GM20431 (cell line): Measurements from ENCODE around the gene KDSR.

Experiments
- in situ Hi-C: fragments of 300-500 bp; cut with MseI, MboI; formaldehyde crosslinking; loops from one replicate; pipeline ENCODE4 v1.15.0; 2020; ENCODE audit warnings: low sequenced_read_pairs; ENCODE audit not compliant: unreplicated experiment

The KDSR gene

DNA sequence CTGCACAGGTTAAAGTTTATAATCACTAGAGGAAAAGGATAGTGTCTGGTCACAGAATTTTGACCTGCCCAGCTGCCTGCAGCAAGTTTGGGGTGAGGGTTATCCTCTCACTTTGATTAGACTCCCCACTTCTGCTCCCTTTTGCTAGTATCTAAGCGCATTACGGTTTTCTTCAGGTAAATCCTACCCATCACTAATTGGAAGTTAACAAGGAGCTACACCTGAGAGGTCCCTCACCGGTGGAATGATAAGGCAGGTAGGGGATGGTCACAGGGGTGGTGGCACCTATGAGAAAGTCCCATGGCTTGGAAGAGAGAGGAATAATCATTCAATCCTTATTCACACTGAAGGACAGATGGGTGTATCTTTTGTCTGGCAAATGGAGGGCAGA, 55.0 kb downstream of the KDSR start:
- in situ Hi-C loops = no loop called here

DNA sequence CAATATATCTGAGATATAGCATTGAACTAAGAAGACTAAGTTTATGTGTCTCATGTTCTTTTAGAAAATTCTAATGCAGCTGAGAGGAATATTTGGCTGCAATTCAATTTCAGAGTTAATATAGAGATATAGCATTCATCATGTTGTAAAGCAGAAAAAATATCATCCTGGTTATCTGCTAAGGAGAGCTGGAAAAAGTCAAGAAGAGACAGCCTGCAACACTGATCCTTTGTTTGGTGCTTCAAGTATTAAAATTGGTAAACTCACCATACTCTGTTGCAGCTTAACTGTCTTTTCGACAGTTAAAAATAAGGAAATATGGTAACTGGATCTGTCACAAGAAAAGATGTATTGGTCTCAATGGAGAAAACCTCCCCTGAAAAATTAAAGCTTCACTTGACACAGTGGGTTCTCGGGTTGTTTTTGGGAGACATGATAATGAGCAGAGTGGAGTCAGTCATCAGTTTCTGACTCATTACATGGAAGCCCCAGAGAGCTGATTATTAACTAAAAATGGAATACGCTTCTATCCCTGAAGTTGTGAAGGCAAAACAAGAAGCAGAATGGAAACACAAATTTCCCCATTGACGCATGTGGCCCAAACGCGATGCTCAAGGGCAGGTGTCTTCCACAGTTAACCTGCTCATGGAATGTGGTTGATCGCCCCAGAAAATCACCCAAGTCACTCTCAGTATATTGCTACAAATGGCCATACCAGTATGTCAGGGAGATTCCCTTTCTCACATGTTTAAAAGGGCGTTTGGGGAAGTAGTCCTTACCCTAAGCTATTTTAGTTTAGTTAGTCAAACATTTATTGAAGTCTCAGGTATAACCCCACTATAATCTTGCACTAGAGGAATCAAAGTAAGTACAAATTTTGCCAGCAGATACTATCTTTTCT, 55.6 kb downstream of the KDSR start:
- in situ Hi-C loops = no loop called here

DNA sequence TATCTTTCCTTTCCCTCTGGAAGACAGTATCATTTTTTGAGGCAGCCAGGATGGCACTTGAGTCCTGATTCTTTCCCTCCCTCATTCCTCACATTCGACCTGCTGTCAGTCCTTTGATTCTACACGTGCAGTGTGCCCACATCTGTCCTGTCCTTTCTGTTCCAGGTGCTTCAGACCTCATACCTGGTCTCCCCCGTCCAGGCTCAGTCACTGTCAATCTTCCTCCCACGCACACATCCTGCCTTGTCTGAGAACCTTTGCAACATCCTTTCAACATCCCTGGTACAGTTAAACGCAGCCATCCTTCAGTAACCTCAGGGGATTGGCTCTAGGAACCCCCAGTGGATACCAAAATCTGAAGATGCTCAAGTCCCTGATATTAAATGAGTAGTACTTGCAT, 57.6 kb downstream of the KDSR start:
- in situ Hi-C loops = no loop called here

DNA sequence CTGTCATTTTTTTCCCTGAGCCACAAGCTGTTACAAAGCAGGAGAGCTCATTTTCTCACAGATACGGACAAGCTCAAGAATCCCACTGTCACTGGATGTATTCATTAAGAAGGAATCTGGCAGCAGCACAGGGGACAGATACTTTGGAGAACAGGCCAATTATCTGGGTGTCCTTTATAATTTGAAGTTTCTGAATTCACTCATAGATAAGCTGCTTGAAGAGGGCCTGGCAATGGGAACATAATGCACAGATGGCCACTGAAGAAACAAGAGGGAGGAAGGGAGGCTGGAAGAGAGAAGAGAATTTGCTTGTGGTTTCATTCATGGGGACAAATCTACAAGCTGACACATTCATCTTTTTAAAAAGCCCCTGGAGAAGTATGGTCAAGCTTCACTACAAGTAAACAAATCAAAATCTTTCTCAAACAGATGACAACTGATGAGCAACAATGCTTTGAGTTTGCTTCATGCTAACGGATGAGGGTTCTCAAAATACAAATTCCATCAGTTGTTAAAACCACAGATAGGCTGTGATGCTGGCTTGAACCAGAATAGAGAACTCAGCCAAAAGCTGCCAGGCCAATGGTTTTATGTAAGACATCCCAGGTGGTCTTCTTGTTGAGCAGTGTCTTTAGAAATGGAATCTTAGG, 59.3 kb downstream of the KDSR start:
- in situ Hi-C loops = no loop called here

DNA sequence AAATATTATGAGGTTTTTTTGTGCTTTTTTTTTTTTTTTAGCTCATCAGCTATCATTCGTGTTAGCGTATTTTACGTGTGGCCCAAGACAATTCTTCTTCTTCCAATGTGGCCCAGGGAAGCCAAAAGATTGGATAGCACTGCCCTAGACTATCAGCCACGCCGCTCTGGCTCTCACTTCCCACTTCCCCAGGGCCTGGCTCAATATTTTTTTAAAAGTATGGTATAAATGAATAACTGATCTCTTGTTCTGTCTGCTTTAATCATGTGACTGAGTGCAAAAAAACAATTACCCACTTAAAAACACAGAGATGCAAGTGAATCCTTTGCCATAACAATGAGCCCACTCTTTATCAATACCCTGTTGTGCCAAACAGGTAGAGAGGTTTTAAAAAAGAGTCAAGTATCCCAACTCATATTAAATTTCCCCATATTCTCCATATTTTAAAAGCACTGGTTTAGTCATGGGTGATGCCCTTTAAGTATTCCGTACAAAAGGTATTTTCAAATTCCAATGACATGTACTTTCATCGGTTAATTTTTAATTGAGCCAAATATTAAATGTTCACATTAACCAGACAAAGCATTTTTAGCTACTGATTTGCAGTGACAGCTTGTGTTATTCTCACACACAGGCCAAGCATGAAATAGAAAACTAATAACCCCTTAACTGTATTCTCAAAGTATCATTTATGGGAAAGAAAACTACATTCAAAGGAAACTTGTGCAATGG, 60.0 kb downstream of the KDSR start:
- in situ Hi-C loops = no loop called here

DNA sequence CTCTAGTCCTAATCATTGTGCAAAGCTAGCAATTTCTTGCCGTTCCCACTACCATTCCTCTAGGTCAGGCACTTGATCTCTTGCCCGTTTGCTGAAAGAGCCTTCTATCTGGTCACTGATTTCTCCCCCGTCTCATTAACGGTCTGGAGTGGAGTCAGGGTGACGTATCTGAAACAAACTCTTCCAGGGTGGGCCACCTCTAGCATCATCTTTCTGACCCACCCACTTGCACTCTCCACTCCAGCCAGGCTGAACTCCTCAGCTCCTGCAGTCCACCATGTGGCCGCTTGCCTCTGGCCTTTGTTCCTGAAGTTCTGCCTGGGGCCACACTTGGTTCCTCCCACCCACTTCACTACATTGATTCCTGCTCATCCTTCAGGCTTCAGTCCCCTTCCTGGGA, 60.8 kb downstream of the KDSR start:
- in situ Hi-C loops = no loop called here

DNA sequence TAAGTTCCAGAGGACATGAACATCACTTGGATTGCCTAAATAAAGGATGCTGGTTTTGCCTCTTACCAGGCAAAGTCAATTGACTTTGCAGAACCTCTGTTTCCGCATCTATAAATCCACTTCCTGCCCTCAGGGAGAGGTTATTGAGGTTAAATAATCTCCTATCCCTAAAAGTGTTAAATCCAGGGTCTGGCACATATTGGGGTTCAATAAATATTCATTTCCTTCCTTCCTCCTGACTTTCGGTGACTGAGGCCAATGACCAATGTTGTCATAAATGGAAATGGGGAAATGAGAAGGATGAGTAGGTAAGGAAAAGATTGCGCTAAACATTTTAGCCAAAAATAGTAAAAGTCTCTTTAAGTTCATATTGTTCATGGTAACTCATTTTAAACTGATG, 63.5 kb downstream of the KDSR start:
- in situ Hi-C loops = no loop called here

DNA sequence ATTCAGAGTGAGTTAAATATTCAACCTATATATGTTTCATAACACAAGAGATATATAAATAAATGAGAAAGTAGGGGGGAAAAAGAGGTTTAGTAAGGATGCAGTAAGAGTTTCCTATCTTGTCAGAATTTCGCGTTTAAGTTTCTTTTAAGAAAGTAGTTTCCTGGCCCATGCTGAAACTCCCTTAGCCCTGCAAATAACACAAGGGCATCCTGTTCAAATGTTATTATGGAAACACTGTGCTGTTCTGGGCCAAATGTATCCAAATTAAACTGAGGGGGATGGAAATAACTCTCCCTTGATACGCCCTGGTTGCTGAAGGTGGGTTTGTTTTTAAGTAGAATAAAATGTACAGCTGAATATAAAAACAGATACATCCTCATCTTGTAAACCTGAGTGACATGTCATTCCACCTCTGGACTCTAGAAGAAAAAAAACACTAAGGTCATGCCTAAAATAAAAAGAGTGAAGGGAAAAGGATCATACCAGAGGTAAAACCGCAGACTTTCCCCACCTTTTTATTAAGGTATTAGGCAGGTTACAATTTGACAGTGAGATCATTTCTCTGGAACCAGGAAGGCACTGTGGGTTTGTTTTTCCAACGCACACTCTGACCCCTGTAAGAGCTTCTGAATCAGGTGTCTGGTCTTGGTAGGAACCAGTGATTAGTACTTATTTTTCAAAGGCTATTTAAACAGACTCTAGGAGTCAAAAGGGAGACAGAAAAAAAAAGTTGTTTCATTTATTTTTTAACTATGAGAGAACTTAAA, 64.2 kb downstream of the KDSR start:
- in situ Hi-C loops = no loop called here

DNA sequence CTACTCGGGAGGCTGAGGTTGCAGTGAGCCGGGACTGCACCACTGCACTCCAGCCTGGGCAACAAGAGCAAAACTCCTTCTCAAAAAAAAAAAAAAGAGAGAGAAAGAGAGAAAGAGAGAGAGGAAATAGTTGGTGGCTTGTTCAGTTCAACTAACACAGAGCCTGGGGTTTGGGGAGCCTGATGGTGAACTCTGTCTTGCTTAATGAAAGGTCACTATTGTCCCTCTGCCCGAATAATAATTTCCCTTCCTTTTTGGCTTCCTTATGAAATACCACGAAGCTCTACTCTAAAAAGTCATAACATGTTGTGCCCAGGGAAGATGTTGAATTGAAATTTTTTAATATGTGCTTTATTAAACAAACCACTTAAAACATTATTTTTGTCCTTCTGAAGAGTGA, 64.8 kb downstream of the KDSR start:
- in situ Hi-C loops = no loop called here

DNA sequence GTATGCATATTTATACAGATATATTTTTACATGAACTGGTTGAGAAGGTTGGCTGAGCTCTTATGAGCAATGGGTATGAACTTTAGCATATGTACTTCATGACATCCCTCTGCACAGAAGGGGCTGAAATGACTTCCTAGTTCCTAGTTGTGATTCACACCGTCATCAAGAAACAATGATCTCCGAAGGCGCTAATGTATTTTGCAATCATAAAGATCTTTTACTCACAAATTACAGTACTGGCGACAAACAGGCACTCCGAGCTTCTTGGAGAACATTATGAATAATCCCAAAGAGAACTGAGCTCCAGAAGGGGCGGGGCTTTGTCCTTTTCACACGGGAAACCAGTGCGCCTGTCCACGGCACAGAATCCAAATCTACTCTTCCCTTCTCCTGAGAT, 65.6 kb downstream of the KDSR start:
- in situ Hi-C loops = no loop called here

DNA sequence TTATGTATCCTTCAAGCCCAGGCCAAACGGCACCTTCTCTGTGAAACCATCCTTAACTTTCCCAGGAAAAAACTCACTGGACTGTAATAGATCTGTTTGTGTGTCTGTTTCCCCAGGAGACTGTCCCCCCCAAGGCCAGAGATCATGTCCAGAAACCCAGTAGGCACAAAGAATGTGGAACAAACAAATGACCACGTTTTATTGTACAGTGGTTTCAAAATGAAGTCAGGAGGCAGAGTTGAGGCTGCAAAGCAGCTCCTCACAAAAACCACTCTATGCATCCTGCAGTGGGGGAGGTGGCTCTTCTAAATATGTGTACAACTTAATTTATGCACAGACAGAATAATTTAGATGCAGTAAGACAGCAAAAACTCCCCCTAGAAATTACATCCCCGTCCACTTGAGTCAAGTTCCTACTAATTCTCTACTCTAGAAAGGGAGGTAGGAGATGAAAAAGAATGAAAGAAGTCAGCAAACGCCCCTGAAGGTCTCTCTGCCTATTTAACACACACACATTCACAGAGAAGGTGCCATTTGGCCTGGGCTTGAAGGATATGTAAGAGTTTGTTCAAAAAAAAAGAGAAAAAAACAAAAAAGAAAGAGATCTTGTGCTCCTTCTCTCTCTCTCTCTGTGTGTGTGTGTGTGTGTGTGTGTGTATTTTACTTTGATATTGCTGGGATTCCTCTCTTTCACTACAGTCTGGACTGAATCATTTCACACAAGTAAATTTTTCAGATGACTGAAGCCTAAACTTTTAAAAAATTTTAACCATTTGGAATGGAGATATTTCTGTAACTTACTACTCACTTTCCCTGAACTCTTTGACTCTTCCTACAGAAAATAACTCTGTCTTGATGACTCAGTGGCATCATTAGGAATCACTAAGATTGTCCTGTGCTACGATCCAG, 66.9 kb downstream of the KDSR start:
- in situ Hi-C loops = no loop called here

DNA sequence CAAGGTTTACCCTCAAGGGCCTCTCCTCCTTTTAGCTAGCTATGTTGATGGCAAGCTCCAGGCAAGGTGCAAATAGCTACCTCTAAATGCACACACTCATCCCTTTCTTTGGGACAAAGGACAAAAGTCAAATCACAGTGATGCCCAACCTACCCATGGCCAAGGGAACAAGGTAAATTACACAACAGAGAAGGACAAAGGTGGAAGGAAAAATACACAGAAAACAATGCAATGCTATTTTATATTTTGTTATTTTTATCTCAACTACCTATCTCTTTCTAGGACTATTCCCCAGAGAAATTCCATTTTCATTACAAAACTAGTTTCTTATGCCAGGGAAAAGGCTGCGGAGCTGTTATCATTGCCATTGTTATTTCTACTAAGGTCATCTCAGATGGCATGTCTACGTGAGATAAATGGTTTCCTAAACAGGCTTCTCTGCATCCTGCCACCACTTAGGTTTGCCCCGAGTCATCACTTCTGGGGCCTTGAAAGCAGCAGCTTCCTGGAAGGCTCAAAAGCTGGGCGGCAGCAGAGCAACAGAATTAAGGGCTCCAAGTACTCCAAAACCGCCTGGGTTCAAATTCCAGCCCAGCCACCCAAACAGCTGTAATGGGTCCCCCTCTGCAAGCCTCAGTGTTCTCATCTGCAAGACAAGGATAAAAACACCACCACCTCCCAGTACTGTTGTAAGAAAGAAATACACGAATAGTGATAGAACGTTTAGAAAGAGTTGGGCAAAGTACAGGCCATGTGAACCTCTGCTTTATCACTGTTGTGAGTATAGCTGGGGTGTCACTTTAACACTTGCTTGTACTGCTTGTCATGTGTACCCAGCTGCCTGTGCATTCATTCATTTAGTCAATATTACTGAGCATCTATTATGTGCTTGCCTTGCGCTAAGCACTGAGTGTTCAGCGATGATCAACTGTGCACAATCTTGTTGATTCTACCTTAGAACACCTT, 68.3 kb downstream of the KDSR start:
- in situ Hi-C loops = no loop called here

DNA sequence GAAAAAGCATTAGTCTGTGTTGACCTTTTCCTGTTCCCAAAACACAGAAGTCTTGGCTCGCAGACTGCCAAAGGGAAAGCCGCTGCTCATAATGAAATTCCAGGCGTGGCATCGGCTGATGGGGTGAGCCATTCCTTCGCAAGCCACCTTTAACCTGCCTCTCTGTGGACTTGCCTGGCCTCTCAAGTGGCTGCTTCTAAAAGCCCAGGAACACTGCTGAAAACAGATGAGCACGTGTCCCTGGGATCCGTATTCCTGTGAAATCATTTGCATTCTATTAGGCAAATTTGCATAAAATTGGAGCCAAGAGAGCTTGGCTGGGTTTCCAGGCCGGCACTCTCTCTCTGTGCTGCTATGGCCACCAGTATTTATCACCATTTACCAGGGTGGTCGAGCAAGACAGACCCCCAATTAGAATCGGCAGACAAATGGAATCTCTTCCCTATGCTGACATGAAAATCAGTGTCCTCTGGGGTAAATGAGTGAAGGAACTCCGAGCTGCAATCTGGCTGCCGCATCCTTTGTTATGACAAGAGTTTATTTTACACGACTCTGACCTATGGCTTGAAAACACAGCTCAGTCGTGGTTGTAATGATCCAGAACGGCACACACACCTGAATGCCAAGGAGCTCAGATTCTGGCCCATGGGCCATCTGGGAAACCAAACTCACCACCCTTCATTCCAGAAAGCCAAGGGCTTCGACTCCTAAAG, 69.2 kb downstream of the KDSR start:
- in situ Hi-C loops = no loop called here

DNA sequence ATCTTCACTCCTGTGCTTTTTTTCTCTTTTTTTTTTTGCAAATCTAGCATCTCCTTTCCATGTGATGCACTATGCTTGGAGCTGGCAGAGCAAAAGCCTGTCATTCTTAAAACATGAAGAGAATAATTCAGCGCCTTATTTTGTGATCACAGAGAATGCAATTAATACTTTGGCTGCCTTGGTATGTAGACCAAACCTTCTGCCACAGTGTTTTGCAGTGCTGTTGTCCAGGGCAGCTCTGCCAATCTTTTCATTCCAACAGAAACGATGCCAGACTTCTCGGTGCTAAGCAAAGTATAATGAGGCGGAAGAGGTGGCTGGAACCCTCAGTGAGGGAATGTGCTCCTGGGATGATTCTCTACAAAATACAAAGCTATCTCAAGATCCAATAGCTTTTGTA, 73.1 kb downstream of the KDSR start:
- in situ Hi-C loops = no loop called here

DNA sequence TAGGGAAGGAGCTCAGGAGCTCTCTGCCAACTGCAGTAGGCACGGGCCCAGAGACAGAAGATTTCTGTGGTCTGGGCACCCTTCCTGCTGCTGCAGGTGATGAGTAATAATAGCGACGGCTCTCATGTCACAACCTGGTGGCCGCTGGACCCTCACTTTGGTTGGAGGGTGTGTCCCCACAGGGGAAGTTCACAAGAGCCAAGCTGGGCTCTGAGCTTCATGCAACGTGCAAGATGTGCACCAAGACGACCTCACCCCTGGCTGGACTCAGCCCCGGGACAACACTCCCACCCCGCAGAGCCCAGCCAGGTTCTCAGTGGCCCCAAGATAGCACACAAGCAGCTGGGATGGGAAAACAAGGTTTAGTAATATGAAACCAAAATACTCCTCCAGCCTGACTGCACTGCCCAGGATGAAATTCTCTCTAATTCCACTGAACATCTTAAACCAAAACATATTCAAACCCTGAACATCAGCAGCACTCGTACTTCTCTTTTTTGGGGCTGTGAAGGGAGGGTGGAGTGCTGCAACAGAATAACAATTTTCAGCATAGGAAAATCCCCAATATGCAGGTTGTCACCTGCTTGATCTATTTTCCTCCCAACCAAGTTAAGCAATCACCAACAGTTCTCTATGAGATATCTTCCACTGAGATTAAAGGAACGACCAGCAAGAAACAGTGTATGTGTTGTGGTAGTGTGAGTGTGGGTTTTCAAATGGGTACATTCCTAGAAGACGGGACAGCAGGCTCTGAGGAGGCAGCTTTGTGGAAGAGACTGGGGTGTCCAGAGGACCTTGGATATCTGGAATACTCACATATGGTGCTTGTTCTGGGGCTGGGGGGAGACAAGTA, 73.9 kb downstream of the KDSR start:
- in situ Hi-C loops = no loop called here

DNA sequence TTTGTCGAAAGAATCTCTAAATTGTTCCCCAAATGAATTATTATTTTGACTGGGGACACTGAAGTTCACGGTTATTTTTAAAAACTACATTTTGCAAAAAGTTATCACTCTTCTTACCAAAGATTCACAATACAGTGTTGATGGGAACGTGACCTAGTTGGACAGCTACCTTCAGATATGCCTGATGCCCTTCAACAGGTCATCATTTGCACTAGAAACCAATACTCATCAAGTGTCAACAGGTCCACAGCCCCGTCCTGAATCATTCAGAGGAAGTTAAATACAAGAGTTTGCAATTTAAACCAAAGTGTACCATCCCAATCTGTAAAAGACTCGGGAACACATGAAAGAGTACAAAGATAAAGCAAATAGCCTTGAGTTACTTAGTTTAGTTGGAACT, 75.7 kb downstream of the KDSR start:
- in situ Hi-C loops = no loop called here

DNA sequence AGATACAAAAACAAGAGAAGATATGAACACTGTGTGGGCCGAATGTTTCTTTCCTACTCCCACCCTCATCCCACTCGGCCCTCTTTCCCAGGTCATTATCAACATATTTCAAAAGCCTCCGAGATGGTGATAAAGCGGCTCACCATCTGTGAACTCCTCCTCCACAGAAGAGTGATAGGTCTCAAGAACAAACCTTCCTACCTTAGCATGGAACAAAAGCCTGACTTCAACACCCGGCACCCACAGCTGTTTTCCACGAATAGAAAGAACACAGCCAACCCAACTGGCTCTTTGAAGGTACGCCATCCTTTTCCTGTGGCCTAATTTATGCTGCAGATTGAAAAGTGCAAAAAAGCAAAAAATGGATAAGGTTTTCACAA, 76.2 kb downstream of the KDSR start:
- in situ Hi-C loops = no loop called here
